ENCODE results near the gene NR3C1.

The NR3C1 gene

GRCh38 chr5:143228597-143229293, 174.7 kb downstream of the NR3C1 start:
- H3F3A ChIP-seq (ENCODE audit: insufficient read depth): no peaks in the 10 kb centered on the region
- H3K9me2 ChIP-seq (replicated peaks; ENCODE audit: insufficient read depth, low read length): no peaks in the 10 kb centered on the region
- no peak overlapping the region for H3K9ac ChIP-seq (ENCODE audit: low read length)
- H3K9me3 ChIP-seq (ENCODE audit: insufficient read depth, low read length): no peaks in the 10 kb centered on the region
- H3K79me2 ChIP-seq (ENCODE audit: insufficient read depth, low read length): no peaks in the 10 kb centered on the region
- no peak overlapping the region for H3K4me3 ChIP-seq (ENCODE audit: insufficient read depth, low read length, poor library complexity, severe bottlenecking)
- no peak overlapping the region for H2AFZ ChIP-seq (ENCODE audit: low read depth, low read length, severe bottlenecking)
- no peaks in the 10 kb centered on the region for H3K27me3 ChIP-seq (ENCODE audit: low read length)
- H3K27ac ChIP-seq (ENCODE audit: low read depth, low read length): no peak overlapping the region; the same call in 1 of the 2 replicates
- H3K36me3 ChIP-seq (ENCODE audit: low read length): no peaks in the 10 kb centered on the region
- no peaks in the 10 kb centered on the region for H4K20me1 ChIP-seq (ENCODE audit: low read depth, low read length)
- H3K4me2 ChIP-seq (ENCODE audit: low read depth, low read length, poor library complexity, severe bottlenecking): no peak overlapping the region
- no peak for TF ChIP-seq CTCF (IDR thresholded peaks at IDR 0.05; ENCODE audit: insufficient read depth, low read length, poor library complexity, severe bottlenecking)
- no peak for TF ChIP-seq EZH2phosphoT487 (conservative IDR thresholded peaks at IDR 0.05; ENCODE audit: low read length)
